Epithelial cell of proximal tubule (primary cell): Measurements from ENCODE around the gene CABLES2. TPM values are rescaled to one million over a fixed set of nuclear protein-coding genes. Genes with fewer than 3 reads are reported as not detected.

Experiments
- DNase-seq: peaks from one replicate; pipeline ENCODE4 v3.0.0-alpha.2; 2011; ENCODE audit warnings: low read depth
- H3K4me3 ChIP-seq: 2 replicates; pipeline ENCODE4 v1.5.1; 2011; ENCODE audit warnings: low read depth, mild to moderate bottlenecking, low read length
- CTCF ChIP-seq: conservative IDR thresholded peaks from 2 replicates; pipeline ENCODE4 v1.5.1; 2012; ENCODE audit warnings: low read depth, mild to moderate bottlenecking, low read length
- total RNA-seq: library from RNA; depleted of rRNA; stranded (reverse); fragments of >200 nt; gene quantifications from 2 replicates; pipeline ENCODE4 v1.2.3, GENCODE V29; 2015

CABLES2 gene
- total RNA-seq, 1 donor from 2014 or later = 5.8 TPM

DNA sequence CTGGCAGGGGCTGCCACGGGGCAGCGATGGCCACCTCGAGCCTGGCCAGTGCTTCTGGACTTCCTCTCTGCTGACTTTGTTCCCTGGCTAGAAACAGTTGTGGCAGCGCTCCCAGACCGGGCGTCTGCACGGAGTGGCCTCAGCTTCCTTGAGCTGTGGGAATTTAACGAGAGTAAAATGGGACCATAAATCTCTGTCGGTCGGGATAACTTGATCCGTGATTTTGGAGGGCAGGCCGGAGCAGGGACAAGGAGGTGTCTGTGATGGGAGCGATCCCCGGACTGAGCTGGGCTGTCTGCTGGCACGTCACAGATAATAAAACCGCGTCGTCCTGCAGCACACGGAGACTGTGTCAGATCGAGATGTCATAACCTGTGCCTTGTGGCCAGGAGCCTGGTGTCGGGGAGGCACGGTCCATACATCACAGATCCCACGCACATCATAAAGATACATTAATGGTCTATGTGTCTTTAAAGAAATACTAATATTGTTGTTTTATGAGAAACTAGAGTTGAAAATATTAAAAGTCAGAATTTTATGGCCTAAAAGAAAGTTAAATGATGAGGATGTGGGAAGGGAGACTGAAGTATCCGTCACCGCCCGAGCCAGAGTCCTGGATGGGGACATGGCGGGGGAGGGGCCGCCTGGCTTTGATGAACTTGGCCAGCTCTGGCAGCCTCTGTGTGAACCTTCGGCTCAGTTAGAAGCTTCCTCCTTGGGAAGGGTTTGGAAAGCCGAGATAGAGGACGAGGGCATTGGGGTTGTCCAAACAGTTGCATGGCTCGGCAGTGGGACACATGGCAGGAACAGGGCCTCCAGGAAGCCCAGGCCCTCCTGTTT is 26.8 kb upstream of the CABLES2 start:
- DNase-seq = no peak
- no peak overlapping the region for H3K4me3 ChIP-seq
- TF ChIP-seq CTCF = no peak

DNA sequence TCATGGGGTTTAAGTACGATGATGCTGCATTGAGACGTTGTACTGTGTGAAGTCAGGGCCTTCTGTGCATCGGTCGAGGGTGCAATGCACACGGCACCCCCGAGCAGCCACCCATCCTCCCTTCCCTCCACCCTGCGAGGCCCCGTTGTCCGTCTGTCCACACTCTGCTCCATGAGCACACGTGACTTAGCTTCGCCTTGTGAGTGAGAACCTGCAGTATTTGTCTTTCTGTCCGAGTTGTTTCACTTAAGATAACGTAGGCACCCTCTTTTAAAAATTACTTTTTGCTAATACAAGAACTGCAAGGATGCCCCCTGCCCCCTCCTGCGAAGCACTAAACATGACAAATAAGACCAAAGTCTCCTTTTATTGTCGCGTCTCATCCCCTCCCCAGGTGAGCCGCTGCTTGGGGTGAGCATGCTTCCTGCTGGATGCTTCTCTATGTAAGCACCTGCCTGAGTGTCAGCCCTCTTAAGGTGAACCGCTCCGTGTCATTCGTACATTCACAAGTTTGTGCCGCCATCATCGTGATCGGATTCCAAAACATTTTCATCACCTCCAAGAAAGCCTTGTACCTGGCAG is 23.9 kb upstream of the CABLES2 start:
- no peak overlapping the region for H3K4me3 ChIP-seq
- DNase-seq = no peak
- TF ChIP-seq CTCF = no peak

DNA sequence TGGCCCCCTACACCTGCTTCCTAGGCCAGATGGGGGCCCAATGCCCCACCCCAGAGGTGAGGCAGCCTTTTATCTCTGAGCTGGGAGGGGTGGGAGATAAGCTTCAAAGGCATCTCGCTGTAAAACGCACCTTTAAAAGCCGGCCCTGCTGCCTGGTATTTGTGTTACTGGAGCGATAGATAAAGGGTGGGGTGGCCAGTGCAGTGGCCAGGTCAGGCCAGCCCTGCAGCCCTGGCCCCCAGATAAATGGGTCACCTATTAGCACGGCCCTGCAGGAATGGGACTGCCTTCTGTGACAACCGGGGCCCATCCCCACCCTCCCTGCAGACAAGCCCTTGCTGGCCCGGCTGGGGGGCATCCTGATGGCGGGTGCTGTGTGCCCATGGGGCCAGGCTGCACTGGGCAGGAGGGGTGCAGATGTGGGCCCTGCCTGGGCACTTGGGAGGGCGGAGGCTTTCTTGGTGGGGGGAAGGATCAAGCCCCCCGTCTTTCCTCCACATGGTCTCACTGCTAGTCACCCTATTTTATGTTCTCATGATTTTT is 23.3 kb upstream of the CABLES2 start:
- no peak for TF ChIP-seq CTCF
- no peak overlapping the region for H3K4me3 ChIP-seq
- DNase-seq = no peak

- no peak for DNase-seq
- H3K4me3 ChIP-seq = no peak overlapping the region
- no peak for TF ChIP-seq CTCF
These were observed 22.6 kb upstream of the CABLES2 start for GRCh38 chr20:62429455-62430310.

DNA sequence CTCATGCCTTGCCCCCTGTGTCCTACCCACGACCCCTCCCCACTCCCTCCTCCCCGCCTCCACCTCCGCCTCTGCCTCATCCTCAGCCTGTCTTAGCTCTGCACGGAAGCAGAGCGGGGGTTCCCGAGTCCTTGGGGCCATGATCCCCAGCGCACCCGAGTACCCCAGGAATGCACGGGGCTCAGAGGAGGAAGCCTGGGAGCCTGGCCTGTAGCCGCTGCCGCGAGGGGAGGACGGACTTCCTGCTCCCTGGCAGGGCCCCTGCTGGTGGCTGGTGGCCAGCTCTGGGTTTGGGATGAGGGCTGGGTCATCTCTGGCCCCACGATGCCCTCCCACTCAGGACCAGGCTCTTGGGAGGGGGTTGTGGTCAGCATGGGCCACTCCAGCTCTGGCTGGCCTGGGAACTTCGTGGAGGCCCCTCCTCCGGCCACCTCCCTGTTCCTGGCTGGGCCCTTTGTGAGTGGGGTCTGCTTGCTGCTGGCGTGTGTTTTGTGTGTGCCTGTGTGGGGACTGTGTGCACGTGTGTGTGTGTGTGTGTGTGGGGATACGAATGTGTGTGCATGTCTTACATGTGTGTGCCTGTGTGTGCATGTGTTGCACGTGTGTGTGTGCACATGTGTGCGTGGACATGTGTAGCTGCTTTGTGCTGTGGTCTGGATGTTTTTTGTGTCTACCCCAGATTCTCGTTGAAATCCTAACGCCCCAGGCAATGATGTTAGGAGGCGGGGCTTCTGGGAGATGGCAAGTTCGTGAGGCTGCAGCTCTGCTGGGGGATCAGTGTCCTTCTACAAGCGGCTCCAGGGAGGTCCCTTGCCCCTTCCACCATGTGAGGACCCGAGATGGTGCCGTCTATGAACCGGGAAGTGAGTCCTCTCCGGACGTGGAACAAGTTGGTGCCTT is 21.6 kb upstream of the CABLES2 start:
- no peak for DNase-seq
- no peak overlapping the region for H3K4me3 ChIP-seq
- no peak for TF ChIP-seq CTCF

GRCh38 chr20:62428002-62428372 is 20.9 kb upstream of the CABLES2 start:
- no peak overlapping the region for H3K4me3 ChIP-seq
- no peak for TF ChIP-seq CTCF
- no peak for DNase-seq
